Measurements from ENCODE around the gene BICC1.

DNA sequence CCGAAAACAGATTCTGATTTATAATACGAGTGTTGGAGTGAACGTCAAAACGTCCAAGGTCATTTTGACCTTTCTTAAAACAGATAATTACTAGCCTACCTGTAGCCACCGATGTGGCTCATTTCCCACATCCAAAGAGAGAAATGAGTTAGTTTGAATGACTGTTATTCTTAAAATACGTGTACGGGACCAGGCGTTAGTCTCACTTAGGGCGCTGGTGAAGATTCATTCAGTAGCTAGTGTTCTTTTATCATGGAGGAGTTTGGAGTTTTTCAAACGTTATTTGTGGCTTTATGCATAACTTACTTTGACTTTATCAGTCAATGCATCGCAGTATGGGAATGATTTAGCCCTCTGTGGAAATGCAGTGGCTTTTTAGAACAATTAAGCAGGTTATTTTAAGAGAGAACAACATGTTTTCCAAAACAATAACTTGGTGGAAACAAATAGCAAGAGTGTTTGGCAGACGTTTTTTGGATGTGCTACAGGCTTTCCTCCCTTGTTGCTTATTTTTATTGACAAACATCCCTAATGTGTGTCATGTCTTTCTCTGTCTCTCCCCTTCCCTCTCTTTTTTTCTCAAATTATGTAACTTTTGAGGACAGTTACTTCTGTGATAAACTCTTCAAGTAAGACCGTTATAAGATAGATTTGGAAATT lies 1.6 kb downstream of the BICC1 start:
- TF ChIP-seq, protein P1, sequence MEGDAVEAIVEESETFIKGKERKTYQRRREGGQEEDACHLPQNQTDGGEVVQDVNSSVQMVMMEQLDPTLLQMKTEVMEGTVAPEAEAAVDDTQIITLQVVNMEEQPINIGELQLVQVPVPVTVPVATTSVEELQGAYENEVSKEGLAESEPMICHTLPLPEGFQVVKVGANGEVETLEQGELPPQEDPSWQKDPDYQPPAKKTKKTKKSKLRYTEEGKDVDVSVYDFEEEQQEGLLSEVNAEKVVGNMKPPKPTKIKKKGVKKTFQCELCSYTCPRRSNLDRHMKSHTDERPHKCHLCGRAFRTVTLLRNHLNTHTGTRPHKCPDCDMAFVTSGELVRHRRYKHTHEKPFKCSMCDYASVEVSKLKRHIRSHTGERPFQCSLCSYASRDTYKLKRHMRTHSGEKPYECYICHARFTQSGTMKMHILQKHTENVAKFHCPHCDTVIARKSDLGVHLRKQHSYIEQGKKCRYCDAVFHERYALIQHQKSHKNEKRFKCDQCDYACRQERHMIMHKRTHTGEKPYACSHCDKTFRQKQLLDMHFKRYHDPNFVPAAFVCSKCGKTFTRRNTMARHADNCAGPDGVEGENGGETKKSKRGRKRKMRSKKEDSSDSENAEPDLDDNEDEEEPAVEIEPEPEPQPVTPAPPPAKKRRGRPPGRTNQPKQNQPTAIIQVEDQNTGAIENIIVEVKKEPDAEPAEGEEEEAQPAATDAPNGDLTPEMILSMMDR (IDR thresholded peaks at IDR 0.05 in 8 of 11, conservative IDR thresholded peaks at IDR 0.05 in 3 of 11): no peak
- TF ChIP-seq POLR2AphosphoS5 (IDR thresholded peaks at IDR 0.05) (no peak), POLR2A (IDR thresholded peaks at IDR 0.05) (no peak)

Measured in spleen (tissue), 7 donors.